ENCODE data around the gene PIK3R6. TPM values are rescaled to one million over a fixed set of nuclear protein-coding genes. Genes with fewer than 3 reads are reported as not detected.

PIK3R6 gene
- total RNA-seq (2022; extraction: Qiagen RNA extraction): not detected in 5 replicates

DNA sequence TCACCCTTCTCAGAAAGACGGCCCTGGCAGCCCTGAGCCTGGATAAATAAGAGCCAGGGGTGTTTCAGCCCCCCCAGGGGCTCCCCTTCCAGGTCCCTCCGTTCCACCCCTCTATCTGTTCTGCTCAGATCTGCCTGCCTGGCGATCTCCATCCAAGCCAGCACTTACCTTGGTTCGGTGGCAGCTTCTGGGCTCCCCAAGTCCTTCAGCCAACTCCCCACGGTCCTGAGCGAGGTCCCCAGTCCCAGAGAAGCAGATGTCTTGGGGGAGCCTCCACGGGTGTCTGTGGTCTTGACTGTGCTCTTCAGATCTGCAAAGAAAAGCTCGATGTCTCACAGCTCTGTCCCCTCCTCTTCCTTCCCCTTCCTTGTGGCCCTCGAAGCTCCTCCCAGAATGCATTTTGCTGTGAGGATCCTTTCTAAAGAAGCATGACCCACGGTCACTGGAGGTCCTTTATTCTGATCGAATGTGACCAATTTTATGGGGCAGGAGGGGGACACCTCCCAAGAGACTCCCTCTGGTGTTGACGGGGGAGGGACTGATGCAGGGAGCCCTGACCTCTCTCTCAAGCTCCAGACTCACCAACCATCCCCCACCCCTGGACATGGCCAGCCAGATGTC, at the start of gene PIK3R6:
TSS of gene PIK3R6 (minus strand) at position 314 of the 621 bp plus-strand sequence. CDS start 17,880 bp downstream, outside the sequence.

DNA sequence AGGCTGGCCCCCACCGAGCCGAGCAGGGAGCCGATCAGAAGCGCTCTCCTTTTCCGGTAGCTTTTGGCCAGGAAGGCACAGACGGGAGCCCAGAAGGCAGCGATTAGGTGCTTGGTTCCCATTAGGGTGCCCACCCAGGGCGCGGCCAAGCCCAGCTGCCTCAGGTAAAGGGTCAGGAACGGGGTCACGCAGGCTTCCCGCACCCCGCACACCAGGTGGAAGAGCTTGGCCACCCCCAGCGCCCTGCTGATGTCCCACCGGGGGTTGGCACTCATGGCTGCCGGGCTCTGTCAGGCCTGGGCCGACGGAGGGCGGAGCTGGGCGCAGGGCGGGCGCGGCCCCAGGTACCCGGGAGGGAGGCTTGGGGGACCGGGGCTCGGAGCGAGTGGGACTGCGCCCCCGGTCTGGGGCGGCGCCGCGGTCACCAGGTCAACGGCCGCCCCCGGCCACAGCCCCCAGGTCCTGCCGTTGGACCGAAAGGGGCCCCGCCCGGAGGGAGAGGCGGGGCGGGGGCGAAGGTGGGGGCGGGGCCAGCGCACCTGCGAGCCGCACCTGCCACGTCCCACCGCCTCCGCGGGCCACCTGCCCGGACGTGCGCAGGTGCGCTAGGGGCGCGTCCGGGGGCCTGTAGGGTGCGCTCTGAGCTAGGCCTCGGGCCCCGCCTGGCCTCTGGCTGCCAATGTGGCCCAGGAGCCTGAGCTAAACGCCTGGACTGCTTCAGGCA, 68.5 kb downstream of the PIK3R6 start, which contains the start of gene MFSD6L:
TSS of gene MFSD6L (minus strand) at position 520 of the 724 bp plus-strand sequence. CDS start at position 275, 245 bp downstream.

GRCh38 chr17:8758137-8758596, 109.3 kb downstream of the PIK3R6 start, which contains the start of gene SPDYE4:
SPDYE4 (minus strand) TSS chr17:8758546; CDS start chr17:8758382, 164 bp downstream.

Other genes starting within 250 kb of the PIK3R6 start
- gene MYH10, start 236.9 kb downstream of the PIK3R6 start, total RNA-seq (2022; extraction: Qiagen RNA extraction): 16.4 to 28.9 TPM (median 22.5 TPM) in 5 replicates
- gene CCDC42, start 122.8 kb downstream of the PIK3R6 start, total RNA-seq (2022; extraction: Qiagen RNA extraction): not detected in 5 replicates
- gene SPDYE4, start 109.1 kb downstream of the PIK3R6 start, total RNA-seq (2022; extraction: Qiagen RNA extraction): not detected in 5 replicates
- gene MFSD6L, start 68.3 kb downstream of the PIK3R6 start, total RNA-seq (2022; extraction: Qiagen RNA extraction): 0.06 TPM in 1 of 5 replicates, not detected in the others
- 0.06 to 0.09 TPM in 2 of 5 replicates, not detected in the others for gene PIK3R5, start 98.0 kb upstream of the PIK3R6 start, total RNA-seq (2022; extraction: Qiagen RNA extraction)
- gene NTN1, start 153.8 kb upstream of the PIK3R6 start, total RNA-seq (2022; extraction: Qiagen RNA extraction): 0.43 to 0.56 TPM (median 0.52 TPM) in 5 replicates